ENCODE measurements around the gene ERBB4.

DNA sequence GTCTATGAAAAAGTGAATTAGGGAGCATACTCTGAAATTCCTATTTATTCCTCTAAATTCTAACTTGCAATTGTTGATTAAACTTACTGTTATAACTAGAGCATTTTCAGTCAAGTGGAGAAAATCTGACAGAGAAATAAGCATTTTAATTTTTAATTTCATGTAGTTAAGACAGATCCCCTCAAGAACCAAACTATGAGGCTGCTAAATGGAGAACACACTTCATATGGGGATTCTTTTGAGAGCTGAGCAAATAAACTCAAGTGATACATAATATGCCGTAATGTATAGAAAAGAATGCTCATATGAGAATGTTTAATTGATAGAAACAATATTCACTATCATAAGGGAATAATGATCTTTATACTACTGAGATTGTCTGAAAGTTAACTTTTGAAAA lies 340.8 kb downstream of the ERBB4 start:
- TF ChIP-seq POLR2A (IDR thresholded peaks at IDR 0.05) (no peak), CTCF (IDR thresholded peaks at IDR 0.05) (no peak)

Data from Peyer's patch (tissue), 4 donors.